HCT116 (cell line): ENCODE results near the gene PTPRJ.

Source experiments
- ZNF274 ChIP-seq: fragments of 200-500 bp; sonication (Bioruptor generic); IDR thresholded peaks from 2 replicates; pipeline ENCODE4 v1.6.1; 2014; ENCODE audit warnings: mild to moderate bottlenecking, low read depth, low read length, inconsistent platforms
- TF ChIP-seq, protein P1 (sequence below): IDR thresholded peaks from 2 replicates; pipeline ENCODE4 v1.6.1; 2012

DNA sequence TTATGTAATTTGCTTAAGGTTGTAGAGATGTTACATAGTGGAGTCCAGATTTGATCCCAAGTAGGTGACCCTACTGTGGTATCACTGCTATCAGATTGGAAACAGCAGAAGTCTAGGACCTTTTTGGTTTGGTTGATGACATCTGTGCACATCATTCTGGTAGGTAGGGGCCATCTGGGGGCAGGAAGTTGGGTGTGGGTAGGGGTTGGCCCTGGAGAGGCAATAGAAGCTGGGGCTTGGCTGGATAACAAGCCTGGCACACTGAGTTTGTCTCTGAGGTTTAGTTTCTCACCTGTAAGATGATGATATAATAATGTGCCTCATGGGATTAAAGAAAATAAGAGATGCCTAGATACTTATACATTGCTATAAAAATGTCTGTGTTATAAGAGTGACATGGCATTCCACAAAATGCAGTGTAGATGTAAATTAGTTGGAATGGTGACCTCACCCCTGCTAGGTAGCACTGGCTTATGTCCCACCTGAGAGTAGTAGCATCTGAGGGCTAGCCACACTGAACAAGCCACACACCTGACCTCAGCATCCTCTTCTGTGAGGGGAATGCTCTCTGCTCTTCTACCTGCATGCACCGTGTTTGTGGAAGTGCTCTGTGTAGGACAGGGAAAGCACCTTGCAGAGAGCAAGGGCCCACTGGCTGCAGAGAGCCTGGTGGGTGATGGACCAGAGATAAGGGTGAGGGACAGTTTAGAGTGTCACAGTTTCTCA lies 36.9 kb downstream of the PTPRJ start:
- TF ChIP-seq ZNF274: no peak
- TF ChIP-seq, protein P1, sequence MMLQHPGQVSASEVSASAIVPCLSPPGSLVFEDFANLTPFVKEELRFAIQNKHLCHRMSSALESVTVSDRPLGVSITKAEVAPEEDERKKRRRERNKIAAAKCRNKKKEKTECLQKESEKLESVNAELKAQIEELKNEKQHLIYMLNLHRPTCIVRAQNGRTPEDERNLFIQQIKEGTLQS: no peak
